Stimulated activated CD4-positive, alpha-beta T cell treated with anti-CD3 and anti-CD28 coated beads, Interleukin-2, amount 100 ng/mL, for 24 hours (primary cell): ENCODE data around the gene PPT2.

ENCODE experiments used
- DNase-seq, 2 donors: peaks; one replicate each; pipeline ENCODE4 v3.0.0-alpha.2; 2020

Gene PPT2

DNA sequence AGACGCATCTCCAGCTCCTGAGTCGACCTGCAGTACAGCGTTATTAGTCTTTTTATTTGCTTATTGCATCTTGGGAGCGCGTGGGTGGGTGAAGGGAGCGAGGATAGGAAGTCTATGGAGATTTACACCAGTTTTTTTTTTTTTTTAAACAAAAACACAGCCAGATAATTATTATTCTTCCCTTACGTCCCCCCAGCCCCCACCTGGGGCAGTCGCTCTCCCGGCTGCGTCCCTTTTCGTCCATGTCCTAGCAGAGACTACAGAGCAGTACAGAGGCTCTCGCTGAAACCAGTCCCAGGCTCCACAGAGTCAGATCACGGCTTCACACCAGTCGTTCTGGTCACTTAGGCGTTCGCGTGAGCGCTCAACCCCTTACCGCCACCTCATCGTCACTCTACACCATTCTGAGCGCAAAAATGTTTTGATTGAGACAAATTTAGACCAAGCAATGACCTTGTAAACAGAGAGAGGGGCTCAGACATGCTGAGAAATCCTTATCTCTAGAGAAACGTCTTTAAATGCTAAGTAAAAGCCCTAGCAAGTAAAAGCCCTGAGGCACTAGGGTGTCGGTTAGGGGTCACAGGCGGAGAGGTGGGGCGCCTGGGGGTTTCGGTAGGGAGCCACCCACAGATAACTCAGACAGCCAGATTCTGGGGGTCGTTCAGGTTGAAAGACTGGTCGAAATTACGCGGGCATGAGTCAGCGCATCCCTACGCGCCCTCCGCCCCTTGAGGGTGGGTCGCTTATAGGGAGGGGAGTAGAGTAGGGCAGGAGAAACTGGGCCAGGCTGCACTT is 975 bp upstream of the PPT2 start:
- no peak for DNase-seq

GRCh38 chr6:32154514-32155161 is 697 bp downstream of the PPT2 start:
- DNase-seq = peak; percentile 61 to 63

- no peak for DNase-seq
Measured at GRCh38 chr6:32156891-32157290, 3.0 kb downstream of the PPT2 start.

DNA sequence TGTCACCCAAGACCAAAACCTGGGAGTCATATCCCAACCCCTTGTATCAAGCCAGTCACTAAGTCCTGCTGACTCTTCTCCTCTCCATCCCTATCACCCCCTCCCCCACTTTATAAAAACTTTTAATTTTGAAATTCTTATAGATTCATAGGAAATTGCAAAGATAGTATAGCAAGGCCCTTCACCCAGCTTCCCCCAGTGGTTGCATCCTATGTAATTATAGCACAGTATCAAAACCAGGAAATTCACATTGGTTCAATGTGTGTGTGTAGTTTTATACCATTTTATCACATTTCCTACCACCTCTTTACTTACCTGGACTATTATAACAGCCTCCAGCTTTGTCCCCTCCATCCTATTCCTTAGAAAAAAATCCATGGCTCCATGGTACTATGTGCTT is 4.1 kb downstream of the PPT2 start:
- no peak for DNase-seq

GRCh38 chr6:32163559-32164258 is 9.8 kb downstream of the PPT2 start:
- no peak for DNase-seq

GRCh38 chr6:32164295-32164694 is 10.4 kb downstream of the PPT2 start, which contains the start of gene EGFL8:
Gene EGFL8 (plus strand): TSS chr6:32164595. CDS start chr6:32166166, 1,571 bp downstream.
- DNase-seq = no peak

DNA sequence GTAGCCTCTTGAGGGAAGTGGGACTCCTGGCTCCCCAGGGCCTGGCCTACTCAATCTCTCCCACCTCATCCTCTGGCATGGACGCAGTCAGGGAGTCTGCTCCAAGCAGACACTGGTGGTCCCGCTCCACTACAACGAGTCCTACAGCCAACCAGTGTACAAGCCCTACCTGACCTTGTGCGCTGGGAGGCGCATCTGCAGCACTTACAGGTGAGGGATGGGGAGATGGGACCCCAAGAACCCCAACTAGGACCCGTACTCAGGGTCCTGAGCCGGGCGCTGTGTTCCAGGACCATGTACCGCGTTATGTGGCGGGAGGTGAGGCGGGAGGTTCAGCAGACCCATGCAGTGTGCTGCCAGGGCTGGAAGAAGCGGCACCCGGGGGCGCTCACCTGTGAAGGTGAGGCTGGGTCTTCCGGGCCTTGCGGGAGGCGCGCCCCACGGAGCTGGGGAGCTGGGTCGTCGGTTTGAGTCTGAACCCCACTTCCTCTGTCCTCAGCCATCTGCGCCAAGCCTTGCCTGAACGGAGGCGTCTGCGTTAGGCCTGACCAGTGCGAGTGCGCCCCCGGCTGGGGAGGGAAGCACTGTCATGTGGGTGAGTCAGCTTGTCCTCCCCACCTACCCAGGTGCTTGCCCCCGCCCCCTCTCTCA is 12.6 kb downstream of the PPT2 start:
- DNase-seq = no peak

- no peak for DNase-seq
Measured at GRCh38 chr6:32167154-32167760, 13.3 kb downstream of the PPT2 start.

DNA sequence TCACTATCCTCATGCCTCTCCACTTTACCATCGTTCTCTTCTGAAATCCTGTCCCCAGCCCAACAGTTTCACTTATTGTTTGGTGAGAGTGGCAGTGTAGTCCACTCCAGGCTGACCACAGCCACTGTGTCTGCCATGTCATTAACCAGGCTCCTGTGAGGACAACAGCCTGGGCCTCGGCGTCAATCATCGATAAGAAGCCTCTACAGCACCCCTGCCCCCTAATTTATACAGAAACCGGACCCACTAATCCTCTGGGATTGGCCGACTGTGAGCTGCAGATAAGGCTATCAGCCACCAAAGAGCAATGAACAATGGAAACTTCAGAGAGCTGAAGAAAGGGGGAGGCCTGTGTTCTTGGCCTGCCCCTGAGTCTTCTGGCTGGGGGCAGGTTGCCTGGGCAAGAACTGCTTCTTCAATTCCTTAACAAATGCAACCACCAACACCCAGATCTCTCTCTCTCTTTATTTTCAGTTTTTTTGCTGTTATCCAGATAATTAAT is 13.9 kb downstream of the PPT2 start:
- DNase-seq = no peak

DNA sequence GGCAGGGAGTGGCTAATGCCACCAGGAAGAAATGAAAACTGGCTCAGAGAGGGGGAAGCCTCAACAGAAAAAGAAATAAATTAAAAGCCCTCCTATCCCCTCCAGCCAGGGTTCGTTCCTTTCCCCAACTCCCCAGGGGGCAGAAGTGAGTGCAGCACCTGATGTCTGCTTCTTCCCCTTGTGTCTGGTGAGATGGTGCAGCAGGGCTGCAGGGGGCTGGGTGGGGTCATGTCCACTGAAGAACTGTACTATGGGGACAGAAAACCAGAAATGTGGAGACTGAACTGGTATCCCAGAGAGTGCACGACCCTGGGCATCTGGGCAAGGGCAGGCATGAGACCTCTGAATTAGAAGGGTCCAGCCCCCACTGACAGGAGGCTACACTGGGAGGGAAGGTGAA is 14.4 kb downstream of the PPT2 start:
- no peak for DNase-seq

DNA sequence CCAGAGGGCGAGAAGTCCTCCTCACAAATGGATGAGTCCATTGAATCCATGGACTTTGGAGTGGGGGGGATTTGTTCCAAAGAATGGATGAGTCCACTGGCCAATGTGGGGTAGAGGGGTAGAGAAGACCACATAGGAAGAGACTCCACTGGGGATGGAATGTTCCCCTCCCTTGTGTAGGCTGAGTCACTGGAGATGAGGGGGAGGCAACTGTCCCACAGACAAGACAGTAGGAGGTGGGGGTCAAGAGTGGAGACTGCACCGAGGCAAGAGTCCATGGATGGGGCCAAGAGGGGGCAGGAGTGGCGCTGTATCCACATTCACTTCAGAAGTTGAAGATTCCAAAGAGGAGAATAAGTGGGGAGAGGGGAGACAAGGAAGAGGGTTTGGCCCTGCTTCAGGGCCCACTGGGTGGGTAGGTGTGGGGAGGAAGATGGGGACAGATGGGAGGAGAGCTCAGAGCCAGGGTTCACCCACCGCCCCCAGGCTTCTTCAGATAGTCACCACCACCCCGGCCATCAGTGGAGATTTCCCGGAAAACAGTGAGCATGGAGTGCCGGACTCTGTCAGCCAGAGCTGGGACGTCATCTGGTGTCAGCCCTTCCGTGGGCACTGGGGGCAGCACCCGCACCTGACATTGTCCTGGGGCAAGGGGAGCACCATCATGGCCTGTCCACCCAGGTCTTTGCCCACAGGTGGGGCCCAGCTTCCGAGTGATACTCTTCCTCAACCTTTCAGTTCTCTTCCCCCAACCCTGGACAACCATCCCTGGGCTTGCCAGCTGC is 15.1 kb downstream of the PPT2 start:
- DNase-seq = no peak

DNA sequence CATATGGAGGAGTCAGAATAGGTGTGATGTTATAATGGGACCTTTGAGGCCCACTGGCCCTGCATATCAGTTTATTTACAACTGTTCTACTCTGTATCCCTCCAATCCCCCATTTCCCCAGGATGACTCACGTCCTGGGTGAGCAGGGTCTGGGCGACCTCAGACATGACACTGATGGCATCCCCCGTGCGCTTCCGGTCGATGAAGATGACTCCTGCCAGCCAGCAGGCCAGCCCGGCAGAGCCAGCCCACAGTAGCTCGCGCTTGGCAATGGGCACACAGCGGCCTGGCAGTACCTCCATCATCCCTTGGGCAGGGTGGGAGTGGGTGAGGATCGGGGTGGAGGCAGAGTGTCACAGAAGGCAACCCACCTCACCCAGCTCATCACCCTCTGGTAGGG is 16.4 kb downstream of the PPT2 start:
- no peak for DNase-seq

DNA sequence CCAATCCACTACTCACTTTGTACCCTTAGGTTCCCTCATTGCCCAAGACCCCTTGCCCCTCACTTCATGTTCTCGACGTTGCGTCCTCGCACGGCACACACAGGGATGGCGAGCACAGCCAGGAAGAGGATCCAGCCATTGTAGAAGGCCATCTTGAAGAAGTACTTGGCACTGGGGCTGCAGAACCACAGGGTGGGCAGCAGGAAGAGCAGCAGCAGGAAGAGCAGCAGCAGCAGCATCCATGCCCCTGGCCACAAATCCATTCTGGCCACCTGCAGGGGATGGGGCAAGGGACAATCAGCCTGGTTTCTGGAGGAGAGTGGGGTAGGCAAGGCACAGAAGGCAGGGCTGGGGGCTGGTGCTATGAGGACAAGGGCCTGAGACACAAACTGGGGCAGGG is 17.3 kb downstream of the PPT2 start:
- no peak for DNase-seq

DNA sequence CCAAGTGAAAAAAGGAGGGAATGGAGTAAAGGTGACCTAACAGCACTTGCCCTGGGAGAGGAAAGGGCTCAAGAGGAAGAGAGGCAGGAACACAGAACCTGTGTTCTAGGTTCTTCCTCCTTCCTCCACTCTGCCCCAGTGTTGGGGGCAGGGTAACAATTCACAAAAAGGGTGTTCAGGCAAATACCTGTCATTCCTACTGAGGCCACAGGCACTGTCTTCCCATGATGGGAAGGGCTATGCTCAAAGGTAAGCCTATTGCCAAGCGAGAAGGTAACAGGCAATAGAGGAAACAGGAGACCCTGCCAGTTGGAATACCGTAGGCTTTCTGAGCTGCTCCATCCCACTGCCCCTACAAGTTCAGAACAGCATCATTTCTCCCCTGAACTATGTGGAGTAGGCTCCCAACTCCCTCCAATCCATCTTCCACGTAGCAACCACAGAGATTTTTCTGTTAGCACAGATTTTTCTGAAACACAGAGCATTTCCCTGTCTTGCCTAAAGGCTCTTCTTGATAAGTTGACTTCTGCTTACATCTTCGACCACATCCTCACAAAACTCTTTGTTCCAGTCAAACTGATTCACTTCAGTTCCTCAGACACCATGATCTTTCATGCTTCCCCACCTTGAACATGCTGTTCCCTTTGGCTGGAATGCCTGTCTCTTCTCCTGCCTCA is 19.2 kb downstream of the PPT2 start:
- DNase-seq = no peak

DNA sequence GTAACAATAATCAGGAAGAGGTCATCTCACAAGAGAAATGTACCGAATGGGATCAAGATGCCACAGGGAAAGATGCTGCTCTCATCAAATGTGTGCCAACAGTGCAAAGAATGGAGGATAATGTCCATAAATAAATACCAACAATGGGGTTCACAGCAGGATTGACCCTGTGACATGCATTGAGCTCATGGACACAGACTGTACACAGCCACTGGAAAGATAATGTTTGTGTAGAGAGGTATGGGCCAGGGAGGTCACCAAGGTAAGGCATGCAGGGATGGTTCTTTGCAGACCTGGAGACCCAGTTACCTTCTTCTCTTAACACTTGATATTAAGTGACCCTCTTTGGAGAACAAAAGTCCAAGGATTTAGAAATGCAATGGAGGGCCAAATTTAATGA is 20.5 kb downstream of the PPT2 start:
- no peak for DNase-seq

GRCh38 chr6:32175322-32175710 is 21.4 kb downstream of the PPT2 start:
- DNase-seq = no peak

GRCh38 chr6:32175711-32176475 is 22.0 kb downstream of the PPT2 start, which contains the start of gene AGPAT1:
Gene AGPAT1 (minus strand): TSS chr6:32176084. CDS start chr6:32171496, 4,588 bp downstream.
- DNase-seq = peak; percentile 98

DNA sequence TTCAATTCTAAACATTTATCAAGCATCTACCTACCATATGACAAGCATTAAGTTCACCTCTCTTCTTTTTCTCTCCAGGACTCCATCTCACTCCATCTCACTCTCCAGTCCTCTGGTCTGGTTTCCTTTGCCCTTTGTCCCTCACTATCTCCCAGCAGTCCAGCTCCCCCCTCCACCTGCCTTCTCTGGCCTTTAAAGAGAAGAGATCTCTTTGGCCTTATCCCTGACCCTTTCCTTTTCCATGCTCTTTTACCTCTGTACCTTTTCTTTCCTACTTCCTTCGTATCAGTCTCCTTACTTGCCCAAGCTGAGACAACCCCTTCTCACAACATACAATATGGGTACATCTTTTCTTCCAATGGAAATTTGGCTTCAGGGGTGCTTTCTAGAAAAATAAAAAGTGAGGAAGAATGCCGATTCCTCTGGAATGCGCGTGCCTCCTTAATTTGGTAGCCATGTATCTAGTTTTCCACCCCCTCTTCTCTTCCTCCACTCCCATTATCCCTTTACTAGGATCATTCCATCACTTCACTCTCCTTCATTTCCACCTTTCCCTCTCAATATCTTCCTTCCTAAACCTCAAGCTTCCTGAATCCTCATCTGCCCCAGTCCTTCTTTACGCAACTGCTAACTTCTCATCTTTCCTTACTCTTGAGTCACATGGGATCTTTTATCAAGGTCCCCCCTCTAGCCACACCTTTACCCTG is 22.7 kb downstream of the PPT2 start:
- no peak for DNase-seq

DNA sequence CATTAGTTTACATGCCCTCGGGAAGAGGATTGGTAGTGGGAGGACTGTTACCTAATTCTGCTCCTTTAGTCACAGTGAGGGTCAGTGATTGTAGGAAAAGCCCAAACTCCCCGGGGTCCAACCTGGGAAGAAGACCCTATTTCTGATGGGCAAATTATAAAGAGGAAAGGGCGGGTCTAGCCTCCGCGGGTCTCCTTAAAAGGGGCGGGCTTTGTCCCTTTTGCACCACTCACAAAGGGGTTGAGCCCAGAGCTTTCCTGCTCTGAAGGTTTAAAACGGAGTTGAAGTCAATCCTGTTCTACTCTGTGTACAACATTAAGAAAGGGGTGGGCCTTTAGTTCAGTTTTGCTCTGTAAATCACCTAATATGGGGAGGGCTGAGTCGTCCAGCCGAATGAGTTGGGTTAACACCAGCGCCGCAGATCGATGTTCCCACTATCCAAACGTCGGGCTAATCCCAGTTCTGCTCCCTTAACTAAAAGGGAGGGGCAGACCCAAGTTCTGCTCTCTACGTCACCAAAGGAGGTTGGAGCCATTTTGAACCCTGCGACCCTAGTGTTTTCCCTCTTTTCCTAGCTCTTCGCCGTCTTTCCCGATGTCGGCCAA is 23.3 kb downstream of the PPT2 start:
- peak; percentile 40 to 42 for DNase-seq
